Stomach (tissue), 4 donors: ENCODE measurements around the gene SUPT3H.

Experiments used
- CTCF ChIP-seq, 7 experiments: fragments of 450-650 bp in 4 of 7; fragments of 200-600 bp in 3 of 7; sonication (generic) in 3 of 7; IDR thresholded peaks; one replicate each; pipeline ENCODE4 v1.5.1; 2016 to 2019; ENCODE audit warnings: antibody characterized with exemption in 7 of 7, control low read depth in 2 of 7, mild to moderate bottlenecking in 1 of 7
- EP300 ChIP-seq: sonication (generic); formaldehyde crosslinking; IDR thresholded peaks from one replicate; pipeline ENCODE4 v1.6.1; 2017; ENCODE audit warnings: antibody characterized with exemption
- POLR2A ChIP-seq, 4 donors: fragments of 450-650 bp; IDR thresholded peaks; one replicate each; pipeline ENCODE4 v1.6.1; 2016; ENCODE audit warnings: antibody characterized with exemption in 4 of 4, control low read depth in 2 of 4, mild to moderate bottlenecking in 1 of 4, moderate library complexity in 1 of 4
- POLR2AphosphoS5 ChIP-seq, 3 donors: sonication (generic); formaldehyde crosslinking; IDR thresholded peaks; one replicate each; pipeline ENCODE4 v1.6.1; 2016; ENCODE audit warnings: antibody characterized with exemption in 3 of 3

GRCh38 chr6:45272626-45273025, 105.1 kb downstream of the SUPT3H start:
- TF ChIP-seq POLR2A (IDR thresholded peaks at IDR 0.05) (no peak), CTCF (IDR thresholded peaks at IDR 0.05) (no peak), EP300 (no peak), POLR2AphosphoS5 (IDR thresholded peaks at IDR 0.05) (no peak)
